ENCODE measurements around the gene EIF6.
A peak's percentile ranks its signal among the peaks of the same experiment; 100 is the strongest.

EIF6 gene

DNA sequence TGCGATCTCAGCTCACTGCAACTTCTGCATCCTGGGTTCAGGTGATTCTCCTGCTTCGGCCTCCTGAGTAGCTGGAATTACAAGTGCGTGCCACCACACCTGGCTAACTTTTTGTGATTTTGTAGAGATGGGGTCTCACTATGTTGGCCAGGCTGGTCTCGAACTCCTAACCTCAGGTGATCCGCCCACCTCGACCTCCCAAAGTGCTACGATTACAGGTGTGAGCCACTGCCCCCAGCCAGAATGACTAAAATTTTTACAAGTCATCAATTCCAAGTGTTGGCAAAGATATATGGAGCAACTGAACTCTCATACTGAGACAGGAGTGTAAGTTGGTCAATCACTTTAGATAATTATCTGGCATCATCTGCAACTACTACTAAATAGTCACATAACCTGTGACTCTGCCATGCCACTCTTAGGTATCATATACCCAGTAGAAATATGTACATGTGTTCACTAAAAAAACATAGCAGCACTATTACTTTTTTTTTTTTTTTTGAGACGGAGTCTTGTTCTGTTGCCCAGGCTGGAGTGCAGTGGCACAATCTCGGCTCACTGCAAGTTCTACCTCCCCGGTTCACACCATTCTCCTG, 3.0 kb downstream of the EIF6 start:
- no peak for DNase-seq (ENCODE audit: low read depth in 1 of 2, low spot score in 1 of 2)

DNA sequence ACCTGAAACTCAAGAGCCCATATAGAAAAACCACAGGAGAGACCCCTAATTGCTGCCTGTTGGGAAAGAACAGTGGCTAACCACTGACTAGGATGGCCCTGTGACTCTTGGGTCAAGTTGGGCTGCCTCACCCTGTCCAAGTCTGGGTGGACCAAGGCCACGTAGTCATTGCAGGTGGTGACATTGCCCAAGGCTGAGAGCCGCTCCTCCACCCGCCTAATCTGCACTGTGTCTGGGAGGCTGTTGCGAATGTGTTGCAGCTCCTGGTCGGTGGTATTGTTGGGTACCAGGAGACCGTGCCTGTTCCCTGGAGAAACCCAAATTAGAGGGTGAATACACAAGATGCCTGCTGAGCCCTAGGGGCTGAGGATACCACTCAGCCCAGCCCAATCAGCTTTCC, 4.0 kb downstream of the EIF6 start:
- DNase-seq (ENCODE audit: low read depth in 1 of 2, low spot score in 1 of 2): no peak

DNA sequence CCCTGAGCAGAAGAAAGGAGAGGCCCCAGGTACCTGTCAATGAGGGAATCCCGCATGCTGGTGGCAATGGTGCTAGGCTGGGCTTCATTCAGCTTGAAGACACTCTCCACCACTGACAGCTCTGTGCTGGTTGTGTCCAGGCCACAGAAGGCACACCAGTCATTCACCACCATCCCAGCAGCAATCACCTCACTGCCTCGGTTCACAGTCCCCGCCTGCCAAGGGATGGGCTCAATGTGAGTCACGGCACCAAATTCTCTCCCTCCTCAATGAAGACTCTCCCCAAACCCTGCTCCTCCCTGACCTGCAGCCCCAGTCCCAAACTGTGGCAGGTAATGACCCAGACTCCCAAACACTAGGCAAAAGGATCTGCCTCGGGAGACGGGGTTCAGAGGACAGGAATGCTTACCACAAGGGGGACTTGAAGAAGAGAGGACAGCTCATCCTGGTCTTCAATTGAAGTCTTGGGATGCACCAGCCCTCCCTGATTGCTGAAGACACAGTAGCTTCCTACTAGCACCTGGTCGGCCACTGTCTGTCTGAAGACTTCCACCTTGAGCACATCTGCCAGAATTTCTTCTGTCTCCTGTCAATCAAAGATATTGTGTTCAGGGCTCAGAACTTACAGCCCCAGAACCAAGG, 4.9 kb downstream of the EIF6 start:
- DNase-seq (ENCODE audit: low read depth in 1 of 2, low spot score in 1 of 2): no peak

DNA sequence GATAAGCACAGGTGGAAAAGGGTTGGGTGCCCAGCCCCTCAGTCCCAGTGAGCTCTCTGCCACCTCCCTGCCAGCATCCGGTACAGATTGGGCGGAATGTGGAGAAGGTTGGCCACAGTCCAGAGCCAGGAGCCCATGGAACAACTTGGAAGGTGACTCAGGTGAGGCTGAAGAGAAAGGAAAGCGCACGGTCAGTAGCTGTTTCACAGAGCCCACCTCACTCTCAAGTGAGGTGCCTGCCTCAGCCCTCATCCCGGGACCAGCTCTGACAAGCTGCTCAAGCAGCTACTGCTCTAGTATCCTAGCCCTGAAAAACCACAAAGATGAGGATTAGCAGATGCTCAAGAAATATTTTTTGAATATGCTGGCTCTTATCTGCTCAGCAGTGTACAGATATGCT, 5.5 kb downstream of the EIF6 start:
- no peak for DNase-seq (ENCODE audit: low read depth in 1 of 2, low spot score in 1 of 2)

DNA sequence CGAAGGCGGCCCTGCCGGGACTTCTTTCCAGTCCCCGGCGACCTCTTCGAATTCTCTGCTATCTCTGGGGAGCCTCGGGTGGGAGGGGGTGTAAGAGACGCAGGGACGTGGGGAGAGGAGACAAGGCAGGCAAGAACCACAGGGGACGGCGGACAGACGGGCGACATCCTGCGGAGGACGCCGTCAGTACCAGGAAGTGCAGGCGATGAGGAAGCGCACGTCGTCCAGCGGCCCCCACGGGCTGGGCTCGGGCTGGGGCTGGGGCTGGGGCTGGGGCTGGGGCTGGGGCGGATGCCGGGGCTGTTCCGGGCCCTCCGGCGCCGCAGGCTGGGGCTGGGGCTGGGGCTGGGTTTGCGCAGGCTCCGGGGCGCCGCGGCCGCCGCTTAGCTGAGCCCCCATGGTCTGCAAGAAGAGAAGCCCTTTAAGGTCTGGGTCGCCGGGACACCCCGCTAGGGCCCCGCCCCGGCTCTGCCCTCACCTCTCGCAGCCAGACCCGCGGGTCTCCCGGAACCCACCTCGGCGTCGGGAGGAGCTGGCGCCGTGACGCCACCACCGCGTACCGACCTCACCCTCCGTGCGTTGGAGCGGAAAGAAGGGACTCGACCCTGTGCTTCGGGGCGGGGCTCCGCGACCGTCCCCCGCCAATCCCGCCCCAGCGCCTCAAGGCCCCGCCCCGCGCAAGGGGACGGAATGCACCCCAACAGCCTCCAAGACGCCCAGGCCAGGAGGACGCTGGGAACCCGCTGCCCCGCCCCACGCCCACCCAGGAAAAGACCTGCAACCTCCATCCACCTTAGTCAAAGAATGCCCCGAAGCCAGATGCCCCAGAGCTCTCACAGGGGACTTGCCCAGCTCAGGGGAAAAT, 6.8 kb downstream of the EIF6 start, which contains the start of gene MMP24OS:
MMP24OS (minus strand) TSS at position 592 of the 865 bp plus-strand sequence; CDS start at position 399, 193 bp downstream.
- DNase-seq (ENCODE audit: low read depth in 1 of 2, low spot score in 1 of 2): peak; percentile 74 to 78

DNA sequence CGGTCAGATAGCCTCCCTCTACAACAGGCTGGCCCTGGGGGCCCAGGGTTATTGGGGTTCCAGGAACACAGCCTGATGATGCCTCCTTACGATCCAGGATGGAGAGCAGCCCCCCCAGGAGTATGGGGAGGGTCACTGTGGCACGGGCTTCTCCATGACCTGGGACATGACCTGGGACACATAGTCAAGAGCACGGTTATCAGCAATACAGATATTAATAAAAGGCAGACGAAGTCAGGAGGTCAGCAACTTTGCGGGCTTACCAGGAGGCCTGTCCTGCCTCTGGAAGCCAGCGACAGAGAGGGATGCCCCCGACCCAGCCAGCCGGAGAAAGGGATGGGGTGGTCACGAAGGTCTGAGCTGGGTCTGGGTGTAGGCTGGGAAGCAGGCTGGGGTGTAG, 7.4 kb downstream of the EIF6 start:
- no peak for DNase-seq (ENCODE audit: low read depth in 1 of 2, low spot score in 1 of 2)

DNA sequence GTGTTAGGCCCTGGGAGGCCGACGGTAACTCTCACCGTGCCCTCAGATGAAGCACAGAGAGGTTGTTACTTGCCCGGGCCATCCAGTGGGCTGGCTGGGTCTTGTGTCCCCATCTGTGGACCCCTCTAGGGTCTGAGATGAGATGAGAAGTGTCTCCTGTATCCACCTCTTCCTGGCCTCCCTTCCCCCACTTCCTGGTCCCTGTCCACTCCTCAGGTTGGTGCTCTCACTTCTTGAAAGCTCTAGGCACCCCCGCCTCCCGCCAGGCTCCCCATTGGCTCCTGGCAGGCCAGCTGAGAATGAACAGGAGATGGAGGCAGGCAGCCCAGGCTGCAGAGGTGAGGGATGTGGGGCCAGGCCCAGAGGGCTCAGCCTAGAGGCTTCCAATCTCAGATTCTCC, 8.2 kb downstream of the EIF6 start:
- DNase-seq (ENCODE audit: low read depth in 1 of 2, low spot score in 1 of 2): no peak

DNA sequence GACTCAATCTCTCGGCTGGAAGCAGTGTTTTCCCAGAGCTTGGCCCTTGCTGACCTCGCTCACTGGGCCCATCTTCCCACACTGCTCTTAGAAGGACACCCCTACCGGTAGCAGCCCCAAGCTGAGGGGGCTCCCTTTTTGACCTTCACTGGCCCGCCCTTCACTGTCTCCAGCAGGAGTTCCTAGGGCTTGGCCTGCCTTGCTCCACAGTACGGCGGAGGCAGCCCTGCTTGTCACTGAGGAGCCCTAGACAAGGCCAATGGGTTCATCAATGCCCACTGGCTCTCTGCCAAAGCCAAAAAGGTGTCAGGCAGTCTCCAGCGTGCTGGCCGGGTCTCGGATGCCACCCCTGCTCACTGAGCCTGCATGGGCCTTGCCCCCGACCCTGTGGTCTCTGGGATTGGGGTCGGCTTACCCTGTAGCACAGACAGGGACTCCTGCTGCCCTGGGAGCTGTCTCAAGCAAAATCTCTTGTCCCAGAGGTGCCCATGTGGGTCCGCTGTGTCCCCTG, 8.8 kb downstream of the EIF6 start:
- no peak for DNase-seq (ENCODE audit: low read depth in 1 of 2, low spot score in 1 of 2)

DNA sequence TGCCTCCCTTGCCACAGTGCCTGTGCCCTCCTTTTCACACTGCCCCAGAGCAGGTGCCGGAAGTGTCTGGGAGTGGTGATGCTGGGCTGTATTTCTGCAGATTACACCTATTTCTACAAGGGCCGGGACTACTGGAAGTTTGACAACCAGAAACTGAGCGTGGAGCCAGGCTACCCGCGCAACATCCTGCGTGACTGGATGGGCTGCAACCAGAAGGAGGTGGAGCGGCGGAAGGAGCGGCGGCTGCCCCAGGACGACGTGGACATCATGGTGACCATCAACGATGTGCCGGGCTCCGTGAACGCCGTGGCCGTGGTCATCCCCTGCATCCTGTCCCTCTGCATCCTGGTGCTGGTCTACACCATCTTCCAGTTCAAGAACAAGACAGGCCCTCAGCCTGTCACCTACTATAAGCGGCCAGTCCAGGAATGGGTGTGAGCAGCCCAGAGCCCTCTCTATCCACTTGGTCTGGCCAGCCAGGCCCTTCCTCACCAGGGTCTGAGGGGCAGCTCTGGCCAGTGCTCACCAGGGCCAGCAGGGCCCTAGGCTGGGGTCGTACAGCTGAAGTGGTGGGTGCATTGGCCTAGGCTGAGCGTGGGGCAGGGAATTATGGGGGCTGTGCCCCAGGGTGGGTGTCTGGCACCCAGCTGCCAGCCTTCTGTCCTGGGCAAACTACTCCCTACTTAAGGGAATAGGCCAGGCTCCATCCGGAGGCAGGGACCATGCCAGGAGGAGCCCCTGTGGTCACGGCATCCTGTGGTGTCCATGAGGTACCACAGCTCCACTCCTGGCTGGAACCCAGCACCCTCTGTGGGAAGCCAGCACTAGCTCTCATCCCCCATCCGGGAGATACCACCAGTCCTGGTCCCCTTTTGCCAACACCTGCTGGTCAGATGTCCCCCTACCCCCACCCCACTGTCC, 10.1 kb downstream of the EIF6 start:
- no peak for DNase-seq (ENCODE audit: low read depth in 1 of 2, low spot score in 1 of 2)

DNA sequence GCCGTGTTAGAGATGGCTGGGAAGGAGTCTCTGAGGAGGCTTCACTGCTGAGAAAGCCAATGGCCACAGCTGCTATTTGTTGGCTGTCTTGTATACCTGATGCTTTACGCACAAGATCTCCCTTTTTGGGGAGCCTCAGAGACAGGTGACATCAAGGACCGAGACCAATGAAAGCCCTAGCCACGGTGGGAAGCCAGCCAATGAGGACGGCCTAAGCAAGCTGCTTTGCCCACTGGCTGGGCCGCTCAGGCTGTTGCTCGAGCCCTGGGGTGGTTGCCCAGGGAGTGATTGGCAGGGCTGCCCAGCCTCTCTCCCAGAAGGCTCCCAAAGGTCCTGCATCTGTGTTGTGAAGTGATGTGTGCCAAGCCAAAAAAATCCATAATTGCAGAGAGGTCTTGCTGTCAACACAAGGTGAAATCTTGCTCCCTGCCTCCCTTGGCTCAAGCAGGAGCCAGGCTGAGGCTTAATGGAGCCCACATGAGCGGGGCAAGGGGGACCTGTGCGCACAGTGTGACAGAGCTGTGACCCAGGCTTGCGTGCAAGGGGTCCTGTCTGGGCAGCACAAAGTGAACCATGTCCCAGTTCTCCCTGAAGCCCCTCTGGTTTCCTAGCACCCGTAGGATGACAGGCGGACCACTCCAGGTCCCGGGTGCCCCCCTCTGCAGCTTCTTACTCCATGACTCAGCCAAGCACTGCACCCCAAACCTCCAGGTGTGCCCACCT, 11.0 kb downstream of the EIF6 start:
- no peak for DNase-seq (ENCODE audit: low read depth in 1 of 2, low spot score in 1 of 2)

DNA sequence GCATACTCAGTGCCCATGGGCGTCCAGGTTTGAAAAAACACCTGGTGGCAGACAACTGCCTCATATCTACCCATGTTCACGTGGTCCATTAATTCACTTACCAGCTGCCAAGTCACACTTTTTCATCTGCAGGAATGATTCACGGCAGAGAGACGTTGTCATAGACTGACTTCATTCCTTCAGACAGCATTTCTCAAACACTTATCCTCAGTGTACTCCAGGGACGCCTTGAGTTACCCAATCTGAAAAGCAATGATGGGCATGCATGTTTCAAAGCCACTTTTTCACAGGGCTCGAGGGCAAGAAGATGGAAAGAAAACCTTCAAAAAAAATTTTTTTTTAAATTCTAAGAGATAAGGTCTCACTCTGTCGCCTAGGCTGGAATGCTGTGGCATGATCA, 12.7 kb downstream of the EIF6 start:
- no peak for DNase-seq (ENCODE audit: low read depth in 1 of 2, low spot score in 1 of 2)

DNA sequence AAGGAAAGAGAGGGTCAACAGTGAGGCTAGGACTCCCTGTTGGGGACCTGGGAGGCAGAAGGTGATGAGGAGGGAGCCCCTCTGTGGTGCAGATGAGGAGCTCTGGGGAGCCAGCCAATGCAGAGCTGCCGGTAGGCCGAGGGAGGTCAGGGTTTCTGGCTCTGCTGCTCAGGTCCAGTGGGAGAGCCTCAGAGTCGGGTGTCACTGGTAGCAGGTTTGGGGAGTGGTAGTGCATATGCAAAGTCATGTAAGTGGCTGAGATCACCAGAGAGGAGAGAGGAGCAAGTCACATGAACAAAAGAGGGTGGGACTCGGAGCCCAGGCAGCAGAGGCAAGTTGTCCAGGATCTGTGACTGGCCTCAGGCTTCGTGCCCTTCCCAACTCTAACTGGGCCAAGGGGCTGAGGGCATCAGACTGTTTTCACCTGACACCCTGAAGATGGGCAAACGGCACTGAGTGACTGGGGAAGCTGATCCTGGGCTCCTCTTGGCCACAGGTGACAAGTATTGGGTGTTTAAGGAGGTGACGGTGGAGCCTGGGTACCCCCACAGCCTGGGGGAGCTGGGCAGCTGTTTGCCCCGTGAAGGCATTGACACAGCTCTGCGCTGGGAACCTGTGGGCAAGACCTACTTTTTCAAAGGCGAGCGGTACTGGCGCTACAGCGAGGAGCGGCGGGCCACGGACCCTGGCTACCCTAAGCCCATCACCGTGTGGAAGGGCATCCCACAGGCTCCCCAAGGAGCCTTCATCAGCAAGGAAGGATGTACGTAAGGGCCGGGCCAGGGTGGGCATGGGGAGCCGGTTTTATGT, 13.3 kb downstream of the EIF6 start:
- DNase-seq (ENCODE audit: low read depth in 1 of 2, low spot score in 1 of 2): no peak

DNA sequence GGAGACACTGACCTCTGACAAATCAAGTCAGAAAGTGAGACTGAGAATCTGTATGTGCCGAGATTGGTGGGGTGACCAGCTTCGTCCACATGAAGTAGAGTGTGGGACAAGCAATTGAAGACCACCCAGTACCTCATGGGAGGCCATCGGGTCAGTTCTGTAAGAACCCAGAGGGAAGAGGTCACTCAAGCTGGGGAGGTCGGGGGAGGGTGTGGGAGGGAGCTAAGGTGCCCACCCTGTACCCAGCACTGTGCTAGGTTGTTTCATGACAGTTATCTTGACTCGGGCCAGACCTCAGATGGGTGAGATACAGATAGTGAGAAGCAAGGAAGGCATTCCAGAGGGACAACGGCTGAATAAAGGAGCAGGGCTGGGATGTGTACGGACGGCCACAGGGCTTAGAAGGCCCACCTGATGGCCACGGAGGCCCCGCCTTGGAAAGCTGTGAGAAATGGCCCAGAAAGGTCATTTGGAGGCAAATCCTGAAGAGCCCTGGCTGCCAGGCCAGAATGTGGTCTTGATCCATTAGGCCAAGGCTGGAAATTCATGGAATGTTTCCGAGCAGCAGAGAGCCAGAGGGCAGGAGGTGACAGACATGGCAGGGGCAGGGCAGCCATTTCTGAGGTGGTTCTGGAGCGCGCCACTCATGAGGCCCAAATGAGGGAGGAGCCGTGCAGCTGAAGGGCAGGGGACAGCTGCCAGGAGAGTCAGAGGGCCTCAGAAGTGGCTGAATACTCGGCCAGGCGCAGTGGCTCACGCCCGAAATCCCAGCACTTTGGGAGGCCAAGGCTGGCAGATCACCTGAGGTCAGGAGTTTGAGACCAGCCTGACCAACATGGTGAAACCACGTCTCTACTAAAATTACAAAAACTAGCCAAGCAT, 14.3 kb downstream of the EIF6 start:
- no peak for DNase-seq (ENCODE audit: low read depth in 1 of 2, low spot score in 1 of 2)

DNA sequence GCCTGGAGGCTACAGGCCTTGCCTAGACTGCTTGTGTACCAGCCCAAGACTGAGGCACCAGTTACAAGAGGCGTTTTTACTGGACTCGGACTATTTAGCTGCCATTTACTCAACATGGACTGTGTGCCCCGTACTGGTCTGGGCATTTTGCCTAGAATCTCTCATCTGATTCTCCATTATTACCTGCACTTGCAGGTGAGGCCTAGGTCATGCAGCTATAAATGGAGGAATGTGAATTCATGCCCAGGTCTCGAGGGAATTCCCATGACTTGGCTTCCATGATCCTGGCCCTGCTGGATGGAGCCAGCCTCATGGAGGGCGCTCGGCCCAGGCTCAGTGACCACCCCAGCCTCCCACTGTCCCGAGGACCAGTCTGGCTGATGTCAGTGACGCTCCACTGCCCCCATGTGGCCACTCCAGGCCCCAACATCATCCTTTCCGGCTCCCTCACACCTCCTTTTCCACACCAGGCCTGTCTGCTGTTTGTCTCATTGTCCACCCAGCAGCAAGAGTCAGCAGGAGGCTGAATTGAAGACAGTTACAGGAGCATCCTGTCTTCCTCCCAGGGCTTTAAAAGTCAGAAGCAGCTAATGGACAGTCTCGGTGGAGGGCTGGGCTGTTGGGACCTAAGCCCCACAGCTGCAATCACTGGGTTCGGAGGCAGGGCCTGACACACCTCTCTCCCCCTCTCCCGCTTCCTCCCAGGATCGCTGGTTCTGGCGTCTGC, 15.4 kb downstream of the EIF6 start:
- peak in 1 of 2 donors; percentile 26 for DNase-seq (ENCODE audit: low read depth in 1 of 2, low spot score in 1 of 2)

DNA sequence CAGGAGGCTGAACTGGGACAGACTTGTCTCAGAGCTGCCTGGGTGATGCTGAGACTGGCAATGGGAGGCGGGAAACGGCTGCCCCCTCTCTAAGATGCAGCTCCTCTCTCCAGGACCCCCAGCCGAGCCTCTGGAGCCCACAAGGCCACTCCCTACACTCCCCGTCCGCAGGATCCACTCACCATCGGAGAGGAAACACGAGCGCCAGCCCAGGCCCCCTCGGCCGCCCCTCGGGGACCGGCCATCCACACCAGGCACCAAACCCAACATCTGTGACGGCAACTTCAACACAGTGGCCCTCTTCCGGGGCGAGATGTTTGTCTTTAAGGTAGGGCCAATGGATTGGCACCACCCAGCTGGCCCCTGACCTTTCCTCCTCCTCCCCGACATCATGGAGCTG, 17.5 kb downstream of the EIF6 start:
- no peak for DNase-seq (ENCODE audit: low read depth in 1 of 2, low spot score in 1 of 2)

DNA sequence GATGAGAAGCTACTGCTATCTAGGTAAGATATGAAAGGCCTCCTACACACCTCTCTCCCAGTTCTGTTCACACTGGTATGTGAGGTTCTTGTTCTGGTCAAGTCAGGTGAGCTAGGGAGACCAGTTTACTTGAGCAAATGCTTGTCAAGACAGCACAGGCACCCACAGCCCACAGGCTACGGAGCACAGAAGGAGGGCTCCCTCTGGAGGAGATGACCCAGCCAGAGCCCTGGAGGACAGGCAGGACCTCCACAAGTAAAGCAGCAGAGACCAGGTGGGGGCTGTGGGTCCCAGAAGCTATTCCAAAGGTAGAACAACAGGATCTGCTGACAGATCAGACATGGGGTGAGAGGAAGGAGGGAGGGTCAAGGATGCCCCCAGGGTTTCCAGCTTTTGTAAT, 19.8 kb downstream of the EIF6 start:
- DNase-seq (ENCODE audit: low read depth in 1 of 2, low spot score in 1 of 2): no peak

DNA sequence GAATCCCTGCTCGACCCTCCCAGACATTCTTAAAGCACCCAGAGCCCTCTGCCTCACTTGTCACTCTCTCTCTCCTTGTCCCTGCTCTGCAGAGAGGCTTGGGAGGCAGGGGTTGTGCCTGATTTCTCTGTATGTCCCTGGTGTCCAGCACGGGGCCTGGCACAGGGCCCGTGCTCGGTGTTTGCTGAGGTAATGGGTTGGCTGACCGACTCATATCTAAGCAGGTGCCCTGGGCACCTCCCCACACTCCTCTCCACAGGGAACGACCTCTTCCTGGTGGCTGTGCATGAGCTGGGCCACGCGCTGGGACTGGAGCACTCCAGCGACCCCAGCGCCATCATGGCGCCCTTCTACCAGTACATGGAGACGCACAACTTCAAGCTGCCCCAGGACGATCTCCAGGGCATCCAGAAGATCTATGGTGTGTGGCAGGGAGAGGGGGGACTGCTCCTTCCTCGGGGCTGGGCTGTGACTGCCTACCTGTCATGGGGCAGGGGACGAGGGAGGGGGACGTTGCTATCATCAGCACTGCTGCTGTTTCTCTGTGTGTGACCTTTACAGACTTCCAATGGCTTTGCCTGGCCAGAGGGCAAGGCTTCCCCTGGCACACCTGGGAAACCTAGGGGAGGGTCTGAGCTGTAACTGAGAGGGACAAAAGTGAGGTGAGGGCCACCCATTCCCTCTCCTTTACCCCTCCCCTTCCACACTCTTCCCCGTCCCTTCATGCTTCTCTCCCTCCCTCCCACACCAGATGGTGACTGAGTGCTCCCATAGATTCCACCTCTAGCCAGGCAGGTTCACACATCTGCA, 20.8 kb downstream of the EIF6 start:
- no peak for DNase-seq (ENCODE audit: low read depth in 1 of 2, low spot score in 1 of 2)

Measured in stimulated activated CD4-positive, alpha-beta T cell treated with anti-CD3 and anti-CD28 coated beads, Interleukin-15, amount 100 ng/mL, for 1 hour (primary cell).